HG03442 (cell line): ENCODE measurements around the gene NFIA.

Experiments used
- ATAC-seq: cut with Tn5 transposase; IDR thresholded peaks from one replicate; pipeline ENCODE4 v1.9.1; 2021; ENCODE audit warnings: mild to moderate bottlenecking, moderate library complexity; ENCODE audit not compliant: unreplicated experiment

The NFIA gene

DNA sequence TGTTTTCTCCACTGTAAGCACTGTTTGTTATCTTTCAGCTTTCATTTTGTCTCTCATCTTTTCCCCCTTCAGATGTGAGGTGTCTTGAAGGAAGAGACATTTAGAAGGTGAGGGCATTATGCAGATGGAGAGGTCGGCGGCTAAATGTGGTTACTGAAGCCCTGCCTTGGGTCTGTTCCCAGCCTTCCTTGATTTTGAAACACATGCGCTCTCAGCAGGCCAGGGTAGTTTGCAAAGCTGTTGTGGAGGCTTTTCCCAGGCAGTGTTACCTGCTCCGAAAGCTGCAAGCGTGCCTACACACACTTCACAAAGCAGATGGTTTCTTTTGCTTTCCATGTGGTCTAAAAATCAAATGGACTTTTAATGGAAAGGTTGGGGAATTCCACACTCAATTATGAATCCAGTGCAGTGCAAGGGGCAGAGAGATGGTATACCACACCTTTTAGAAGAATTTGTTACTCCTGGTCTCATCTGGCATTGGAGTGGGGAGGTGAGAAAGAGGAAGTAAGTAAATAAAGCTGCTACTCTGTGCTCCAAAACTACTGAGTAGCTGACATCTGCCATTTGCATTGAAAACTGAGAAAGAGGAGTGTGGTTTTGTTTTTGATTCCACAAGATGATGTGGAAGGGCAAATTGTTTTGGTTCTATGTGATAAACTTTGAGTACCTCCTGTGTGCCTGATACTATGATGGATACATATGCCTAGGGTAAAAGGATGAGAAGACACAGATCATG lies 91.9 kb downstream of the NFIA start:
- ATAC-seq = no peak

DNA sequence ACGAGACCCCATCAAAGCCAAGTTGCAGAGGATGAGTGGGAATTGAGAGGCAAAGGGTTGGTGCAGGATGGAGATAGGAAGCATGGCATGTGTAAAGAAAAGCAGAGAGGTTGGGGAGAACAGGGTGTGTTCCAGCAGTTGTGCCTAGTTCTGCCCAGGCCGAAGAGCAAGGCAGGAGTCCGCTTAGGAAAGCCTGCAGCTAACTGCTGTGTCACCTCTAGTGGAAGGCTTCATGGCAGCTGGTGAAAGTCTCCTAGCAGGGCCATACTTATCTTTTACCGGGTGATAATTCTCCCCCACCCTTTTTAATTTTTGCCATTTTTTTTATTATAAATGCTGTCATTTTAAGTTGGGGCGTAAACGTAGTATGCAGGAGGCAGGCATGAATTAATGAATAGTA lies 93.6 kb downstream of the NFIA start:
- no peak for ATAC-seq

- no peak for ATAC-seq
Measured at GRCh38 chr1:61181067-61182038, 99.0 kb downstream of the NFIA start.

GRCh38 chr1:61182049-61182448 lies 99.7 kb downstream of the NFIA start:
- no peak for ATAC-seq

GRCh38 chr1:61182480-61182879 lies 100.1 kb downstream of the NFIA start:
- ATAC-seq = no peak

- ATAC-seq = no peak
Measured at GRCh38 chr1:61183471-61184039, 101.2 kb downstream of the NFIA start.

DNA sequence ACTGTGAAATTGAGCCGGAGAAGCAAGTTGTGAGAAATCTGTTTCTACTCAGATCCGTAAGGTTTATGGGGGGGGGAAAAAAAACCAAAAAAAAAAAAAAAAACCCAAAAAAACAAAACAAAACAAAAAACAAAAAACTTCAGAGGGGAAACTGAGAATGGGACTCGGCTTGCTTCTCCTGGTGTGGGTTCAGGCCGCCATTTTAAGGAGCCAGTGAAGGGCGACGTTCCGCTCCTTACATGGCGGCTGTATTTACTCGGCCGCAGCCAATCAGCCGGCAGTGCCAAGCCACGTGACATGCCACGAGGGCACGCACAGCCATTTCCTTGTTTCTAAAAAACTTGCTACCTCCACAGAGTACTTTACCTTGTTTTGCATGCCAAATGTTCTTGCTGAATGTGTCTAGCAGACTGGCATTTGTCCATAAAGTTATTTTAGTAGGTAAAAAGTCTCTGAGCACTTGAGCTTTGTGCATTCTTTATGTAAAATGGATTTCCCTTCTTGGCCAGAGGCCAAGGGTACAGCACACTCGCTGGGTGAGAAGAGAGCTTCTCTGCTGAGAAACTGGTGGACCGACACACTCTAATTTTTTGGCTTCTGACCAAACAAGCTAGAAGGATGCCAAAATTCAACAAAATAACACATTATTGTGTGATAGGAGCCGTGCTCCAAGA lies 101.8 kb downstream of the NFIA start:
- ATAC-seq = no peak

- no peak for ATAC-seq
Measured at GRCh38 chr1:61184714-61185106, 102.3 kb downstream of the NFIA start.

DNA sequence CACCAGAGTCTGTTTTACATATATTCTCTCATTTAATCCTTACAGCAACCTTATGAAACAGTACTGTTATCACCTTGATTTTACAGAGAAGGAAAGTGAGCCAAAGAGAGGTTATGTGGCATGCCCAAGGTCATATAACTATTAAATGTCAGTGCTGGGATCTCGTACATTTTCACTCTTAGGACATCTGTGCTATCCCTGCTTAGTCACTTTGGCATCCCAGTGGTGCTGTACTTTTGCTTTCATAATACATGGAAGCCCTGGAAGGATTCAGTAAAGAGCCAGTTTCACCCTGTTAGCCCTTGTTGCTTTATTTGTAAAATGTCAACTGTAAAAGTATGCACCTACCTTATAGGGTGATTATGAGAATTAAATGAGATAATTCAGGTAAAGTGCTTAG lies 104.4 kb downstream of the NFIA start:
- ATAC-seq = no peak

GRCh38 chr1:61187352-61188086 lies 105.2 kb downstream of the NFIA start:
- ATAC-seq = no peak

DNA sequence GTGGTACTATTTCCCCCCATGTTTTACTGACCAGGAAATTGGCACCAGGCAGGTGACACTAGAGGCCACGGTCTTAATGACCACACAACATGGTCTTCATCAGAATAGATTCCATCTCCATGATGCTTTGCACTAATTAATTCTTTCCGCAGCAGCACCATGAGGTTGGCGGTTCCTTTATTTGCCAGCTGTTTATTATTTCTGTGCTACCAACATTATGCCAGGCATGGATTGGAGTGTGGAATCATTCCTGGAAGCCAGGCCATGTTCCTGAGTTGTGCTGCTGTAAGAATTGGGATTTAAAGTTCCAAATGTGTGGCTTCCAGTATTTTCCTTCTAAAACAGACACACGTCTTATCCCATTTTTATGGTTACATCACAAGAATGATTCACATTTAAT lies 107.8 kb downstream of the NFIA start:
- no peak for ATAC-seq

GRCh38 chr1:61190618-61191432 lies 108.5 kb downstream of the NFIA start:
- ATAC-seq = no peak

DNA sequence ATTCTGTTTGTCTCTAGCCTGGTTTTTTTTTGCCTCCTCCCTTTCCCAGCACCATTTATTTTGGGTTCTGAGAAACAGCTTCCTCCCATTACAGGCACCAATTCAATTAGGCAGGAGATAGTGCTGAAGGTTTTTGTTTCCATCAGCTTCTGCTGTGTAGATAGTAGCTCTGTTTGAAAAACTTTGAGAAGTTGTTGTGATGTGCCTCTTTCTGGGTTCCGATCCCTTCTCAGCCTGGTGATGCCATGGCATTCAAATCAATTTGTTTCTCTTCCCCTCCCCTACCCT lies 109.0 kb downstream of the NFIA start:
- no peak for ATAC-seq

DNA sequence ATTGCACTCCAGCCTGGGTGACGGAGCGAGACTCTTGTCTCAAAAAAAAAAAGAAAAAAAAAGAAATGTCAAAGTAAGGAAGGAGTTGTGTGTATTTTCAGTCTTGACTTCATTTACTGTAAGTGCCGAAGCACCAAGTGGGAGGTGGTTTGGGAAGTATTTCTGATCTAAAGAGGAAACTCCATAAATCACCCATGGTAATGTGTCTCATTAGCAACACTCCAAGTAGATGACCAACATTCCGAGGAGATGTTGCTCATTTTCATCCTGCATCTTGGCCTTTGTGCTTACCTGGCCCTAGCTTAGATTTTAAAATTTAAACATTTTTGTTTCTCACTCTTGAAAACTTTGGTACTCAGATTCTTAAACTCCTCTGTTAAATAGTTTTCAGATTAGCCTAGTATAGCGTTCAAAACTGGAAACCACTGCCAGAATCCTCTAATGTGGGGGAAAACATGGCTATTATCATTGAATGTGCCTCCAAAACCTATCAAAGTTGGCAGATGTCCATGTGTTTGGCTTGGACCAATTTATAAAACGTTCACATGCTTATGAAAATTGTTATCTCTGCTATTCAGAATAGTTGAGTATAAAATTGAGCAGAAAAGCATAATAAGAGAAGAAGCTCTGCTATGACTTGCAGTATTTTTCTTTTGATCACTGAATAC lies 110.4 kb downstream of the NFIA start:
- ATAC-seq = no peak

- no peak for ATAC-seq
Measured at GRCh38 chr1:61193808-61194207, 111.4 kb downstream of the NFIA start.

- ATAC-seq = no peak
Measured at GRCh38 chr1:61198554-61198953, 116.2 kb downstream of the NFIA start.

GRCh38 chr1:61201035-61201434 lies 118.7 kb downstream of the NFIA start:
- ATAC-seq = no peak

GRCh38 chr1:61202854-61203598 lies 120.7 kb downstream of the NFIA start:
- no peak for ATAC-seq

GRCh38 chr1:61204528-61204927 lies 122.2 kb downstream of the NFIA start:
- no peak for ATAC-seq
